PFSK-1 (cell line): Measurements from ENCODE around the gene ELMO1.

ENCODE experiments used
- FOXP2 ChIP-seq: optimal IDR thresholded peaks from 2 replicates; pipeline ENCODE3; 2011; ENCODE audit warnings: borderline replicate concordance, control low read depth, inconsistent platforms; ENCODE audit not compliant: insufficient read depth; ENCODE audit errors: extremely low read length, extremely low read depth
- POLR2AphosphoS5 ChIP-seq: IDR thresholded peaks from 2 replicates; pipeline ENCODE4 v1.6.1; 2012; ENCODE audit warnings: low read depth, mild to moderate bottlenecking, control low read depth, low read length, moderate library complexity
- REST ChIP-seq, 2 experiments: IDR thresholded peaks; 2 replicates each; pipeline versions ENCODE4 v1.6.1 to v1.8.0; 2011 to 2012; ENCODE audit warnings: low read depth in 2 of 2, low read length in 2 of 2, control low read depth in 1 of 2, inconsistent platforms in 1 of 2, mild to moderate bottlenecking in 1 of 2, moderate library complexity in 1 of 2; ENCODE audit not compliant: insufficient read depth in 1 of 2
- SIN3A ChIP-seq: IDR thresholded peaks from 2 replicates; pipeline ENCODE4 v1.6.1; 2012; ENCODE audit warnings: mild to moderate bottlenecking, low read length, moderate library complexity, borderline replicate concordance; ENCODE audit not compliant: insufficient read depth
- TAF1 ChIP-seq: IDR thresholded peaks from 2 replicates; pipeline ENCODE4 v1.6.1; 2012; ENCODE audit warnings: low read length, control low read depth, borderline replicate concordance; ENCODE audit not compliant: insufficient read depth

Gene ELMO1

GRCh38 chr7:37098762-37099161 is 349.9 kb downstream of the ELMO1 start:
- TF ChIP-seq FOXP2 (no peak), TAF1 (no peak), POLR2AphosphoS5 (no peak), SIN3A (no peak), REST (IDR thresholded peaks at IDR 0.05; ENCODE audit: insufficient read depth in 1 of 2, low read depth in 2 of 2, low read length in 2 of 2) (no peak)

GRCh38 chr7:37097983-37098382 is 350.7 kb downstream of the ELMO1 start:
- TF ChIP-seq TAF1 (no peak), POLR2AphosphoS5 (no peak)

DNA sequence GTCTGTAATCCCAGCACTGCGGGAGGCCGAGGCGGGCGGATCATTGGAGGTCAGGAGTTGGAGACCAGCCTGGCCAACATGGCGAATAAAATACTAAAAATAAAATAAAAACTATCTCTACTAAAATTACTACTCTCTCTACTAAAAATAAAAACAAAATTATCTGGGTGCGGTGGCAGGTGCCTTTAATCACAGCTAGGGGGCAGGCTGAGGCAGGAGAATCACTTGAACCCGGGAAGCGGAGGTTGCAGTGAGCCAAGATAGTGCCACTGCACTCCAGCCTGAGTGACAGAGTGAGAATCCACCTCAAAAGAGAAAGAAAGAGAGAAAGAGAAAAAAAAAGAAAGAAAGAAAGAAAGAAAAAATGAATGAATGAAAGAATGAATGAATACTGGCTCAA is 351.4 kb downstream of the ELMO1 start:
- TF ChIP-seq FOXP2 (no peak), TAF1 (no peak), POLR2AphosphoS5 (no peak), SIN3A (no peak), REST (IDR thresholded peaks at IDR 0.05; ENCODE audit: insufficient read depth in 1 of 2, low read depth in 2 of 2, low read length in 2 of 2) (no peak)

DNA sequence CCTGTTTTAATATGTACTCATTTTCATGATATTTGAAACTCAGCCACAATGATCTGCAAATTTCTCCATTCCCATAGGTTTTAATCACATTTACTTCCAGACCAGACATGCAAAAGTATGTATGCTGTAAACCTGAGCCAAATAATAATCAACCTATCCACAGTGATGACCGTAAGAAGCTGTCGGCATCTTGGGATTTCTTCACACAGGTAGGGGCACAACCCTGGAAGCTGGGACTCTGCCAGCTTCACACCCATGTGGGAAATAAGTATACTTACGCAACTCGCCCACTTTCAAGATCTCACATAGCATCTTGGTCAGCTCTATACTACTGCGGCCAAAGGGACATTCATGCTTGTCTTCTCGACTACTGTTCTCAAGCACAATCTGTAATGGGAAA is 352.3 kb downstream of the ELMO1 start:
- TF ChIP-seq TAF1 (no peak), REST (IDR thresholded peaks at IDR 0.05; ENCODE audit: insufficient read depth in 1 of 2, low read depth in 2 of 2, low read length in 2 of 2) (no peak)

DNA sequence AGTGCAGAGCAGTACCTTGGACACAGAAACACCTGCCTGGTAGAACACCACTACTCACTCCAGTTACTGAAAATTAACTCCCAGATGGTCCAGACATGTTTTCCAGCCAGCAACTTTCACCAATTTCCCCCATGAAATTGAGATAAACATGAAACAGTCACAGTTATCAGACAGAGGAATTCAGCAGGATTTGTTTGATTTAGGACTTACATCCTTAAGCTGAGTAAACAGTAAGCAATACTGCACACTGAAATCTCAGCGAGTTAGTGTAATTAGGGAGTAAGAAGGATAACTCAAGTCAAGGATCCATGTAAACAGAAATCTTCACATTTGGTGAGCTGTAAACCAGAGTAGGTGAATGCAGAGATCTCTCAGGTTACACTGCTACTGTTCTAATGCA is 353.5 kb downstream of the ELMO1 start:
- TF ChIP-seq TAF1 (no peak), REST (IDR thresholded peaks at IDR 0.05; ENCODE audit: insufficient read depth in 1 of 2, low read depth in 2 of 2, low read length in 2 of 2) (no peak), FOXP2 (no peak), SIN3A (no peak), POLR2AphosphoS5 (no peak)

DNA sequence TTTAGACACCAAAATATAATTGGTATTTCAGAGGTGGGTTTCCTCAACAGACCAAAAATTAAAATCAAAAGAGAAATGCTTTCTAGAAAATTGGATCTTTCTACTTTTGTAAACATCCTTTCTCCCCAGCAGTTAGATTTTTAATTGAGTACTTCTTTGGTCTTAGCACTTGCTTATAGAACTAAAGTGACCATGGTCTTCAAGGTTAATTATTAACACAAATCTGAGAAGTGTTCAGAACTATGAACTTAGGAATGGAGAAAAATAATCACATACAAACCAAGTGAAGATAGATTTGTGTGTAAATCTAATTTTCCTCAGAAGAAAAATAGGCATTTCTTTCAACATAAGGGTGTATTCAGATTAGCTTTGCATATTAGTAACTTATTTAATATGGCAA is 355.4 kb downstream of the ELMO1 start:
- TF ChIP-seq REST (IDR thresholded peaks at IDR 0.05; ENCODE audit: insufficient read depth in 1 of 2, low read depth in 2 of 2, low read length in 2 of 2) (no peak), SIN3A (no peak), FOXP2 (no peak), POLR2AphosphoS5 (no peak), TAF1 (no peak)
